ENCODE results near the gene MAPK6. TPM values are rescaled to one million over a fixed set of nuclear protein-coding genes. Genes with fewer than 3 reads are reported as not detected.
A peak's percentile ranks its signal among the peaks of the same experiment; 100 is the strongest.

MAPK6 gene
- total and polyA plus RNA-seq, 9 of the 15 experiments (the other 6 are each of a cell fraction or from before 2014, with no cell fraction given), result 28.5 to 97.1 (median 74.0) TPM

DNA sequence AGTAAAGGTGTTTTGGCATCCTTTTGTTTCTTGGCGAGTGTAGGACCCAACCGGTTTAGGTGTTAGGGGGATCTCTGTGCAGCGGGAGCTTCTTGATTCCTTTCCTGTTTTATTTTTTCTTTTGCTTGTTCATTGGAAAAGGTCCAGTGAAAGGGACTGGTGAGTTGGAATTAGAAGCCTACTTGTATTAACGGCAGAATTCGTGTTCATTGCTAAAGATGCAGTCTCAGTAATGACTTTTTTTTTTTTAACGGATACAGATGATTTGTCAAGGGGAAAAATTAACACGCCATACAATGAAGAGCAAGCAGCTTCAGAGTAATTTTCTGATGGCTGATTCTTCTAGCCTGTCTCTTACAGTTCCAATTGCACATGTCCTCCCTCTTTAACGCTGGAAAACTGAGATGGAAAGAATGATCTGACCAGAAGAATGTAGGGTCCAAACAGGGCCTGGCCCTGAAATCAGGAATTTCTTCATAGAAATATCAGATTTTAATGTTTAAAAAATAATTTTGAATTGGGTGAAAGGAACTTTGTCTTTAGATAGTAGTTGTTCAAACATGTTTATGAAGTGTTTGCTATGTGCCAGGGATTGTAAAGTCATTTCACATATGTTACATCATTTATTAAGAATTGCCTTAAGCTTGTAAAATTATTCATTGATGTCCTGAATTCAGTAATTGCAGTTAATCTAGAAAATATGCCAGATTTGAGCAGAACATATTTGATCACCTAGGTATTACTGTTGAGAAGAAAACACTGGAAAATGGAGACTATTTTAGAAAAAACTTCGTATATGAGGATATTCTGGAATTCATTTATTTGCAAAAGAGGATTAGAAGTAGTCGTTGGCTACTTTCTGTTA lies 1.4 kb downstream of the MAPK6 start (continued):
- TF ChIP-seq, protein P1, sequence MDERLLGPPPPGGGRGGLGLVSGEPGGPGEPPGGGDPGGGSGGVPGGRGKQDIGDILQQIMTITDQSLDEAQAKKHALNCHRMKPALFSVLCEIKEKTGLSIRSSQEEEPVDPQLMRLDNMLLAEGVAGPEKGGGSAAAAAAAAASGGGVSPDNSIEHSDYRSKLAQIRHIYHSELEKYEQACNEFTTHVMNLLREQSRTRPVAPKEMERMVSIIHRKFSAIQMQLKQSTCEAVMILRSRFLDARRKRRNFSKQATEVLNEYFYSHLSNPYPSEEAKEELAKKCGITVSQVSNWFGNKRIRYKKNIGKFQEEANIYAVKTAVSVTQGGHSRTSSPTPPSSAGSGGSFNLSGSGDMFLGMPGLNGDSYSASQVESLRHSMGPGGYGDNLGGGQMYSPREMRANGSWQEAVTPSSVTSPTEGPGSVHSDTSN (CRISPR knock-in tag; IDR thresholded peaks at IDR 0.05; ENCODE audit: low read depth), result no peak
- TF ChIP-seq, protein P1 (tag; conservative IDR thresholded peaks at IDR 0.05; ENCODE audit: low read depth), result 0 out of 2 replicates have a peak, but pooled peaks have one; percentile 6
- TF ChIP-seq NR1H2 (CRISPR knock-in tag; IDR thresholded peaks at IDR 0.05) (no peak), PRPF4 (IDR thresholded peaks at IDR 0.05; ENCODE audit: insufficient read depth, low read depth, low read length, poor library complexity, severe bottlenecking) (no peak), ZNF699 (CRISPR knock-in tag; IDR thresholded peaks at IDR 0.05; ENCODE audit: insufficient replicate concordance) (no peak), PCBP2 (IDR thresholded peaks at IDR 0.05; ENCODE audit: low read depth, low read length, poor library complexity, severe bottlenecking) (no peak), ZNF561 (CRISPR knock-in tag; conservative IDR thresholded peaks at IDR 0.05) (no peak), SAP30 (IDR thresholded peaks at IDR 0.05; ENCODE audit: borderline replicate concordance, insufficient read depth, low read depth, low read length, poor library complexity, severe bottlenecking) (no peak), HDAC6 (IDR thresholded peaks at IDR 0.05; ENCODE audit: low read depth, low read length) (no peak), CEBPG (CRISPR knock-in tag; IDR thresholded peaks at IDR 0.05) (no peak), CEBPG (tag; conservative IDR thresholded peaks at IDR 0.05 in 1 of 2, IDR thresholded peaks at IDR 0.05 in 1 of 2) (peak in 1 of 2 experiments; percentile 76; a peak in 2 of 4 replicates), NEUROD1 (IDR thresholded peaks at IDR 0.05; ENCODE audit: borderline replicate concordance, low read depth, low read length, partially characterized antibody) (no peak), SP1 (CRISPR knock-in tag; IDR thresholded peaks at IDR 0.05) (peak; percentile 31; the same call in 1 of the 2 replicates), PHF8 (IDR thresholded peaks at IDR 0.05; ENCODE audit: borderline replicate concordance, low read length) (no peak)
- TF ChIP-seq, protein P2, sequence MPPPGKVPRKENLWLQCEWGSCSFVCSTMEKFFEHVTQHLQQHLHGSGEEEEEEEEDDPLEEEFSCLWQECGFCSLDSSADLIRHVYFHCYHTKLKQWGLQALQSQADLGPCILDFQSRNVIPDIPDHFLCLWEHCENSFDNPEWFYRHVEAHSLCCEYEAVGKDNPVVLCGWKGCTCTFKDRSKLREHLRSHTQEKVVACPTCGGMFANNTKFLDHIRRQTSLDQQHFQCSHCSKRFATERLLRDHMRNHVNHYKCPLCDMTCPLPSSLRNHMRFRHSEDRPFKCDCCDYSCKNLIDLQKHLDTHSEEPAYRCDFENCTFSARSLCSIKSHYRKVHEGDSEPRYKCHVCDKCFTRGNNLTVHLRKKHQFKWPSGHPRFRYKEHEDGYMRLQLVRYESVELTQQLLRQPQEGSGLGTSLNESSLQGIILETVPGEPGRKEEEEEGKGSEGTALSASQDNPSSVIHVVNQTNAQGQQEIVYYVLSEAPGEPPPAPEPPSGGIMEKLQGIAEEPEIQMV (tag; conservative IDR thresholded peaks at IDR 0.05; ENCODE audit: low read depth), result 0 out of 2 replicates have a peak, but pooled peaks have one; percentile 24
- TF ChIP-seq, protein P3, sequence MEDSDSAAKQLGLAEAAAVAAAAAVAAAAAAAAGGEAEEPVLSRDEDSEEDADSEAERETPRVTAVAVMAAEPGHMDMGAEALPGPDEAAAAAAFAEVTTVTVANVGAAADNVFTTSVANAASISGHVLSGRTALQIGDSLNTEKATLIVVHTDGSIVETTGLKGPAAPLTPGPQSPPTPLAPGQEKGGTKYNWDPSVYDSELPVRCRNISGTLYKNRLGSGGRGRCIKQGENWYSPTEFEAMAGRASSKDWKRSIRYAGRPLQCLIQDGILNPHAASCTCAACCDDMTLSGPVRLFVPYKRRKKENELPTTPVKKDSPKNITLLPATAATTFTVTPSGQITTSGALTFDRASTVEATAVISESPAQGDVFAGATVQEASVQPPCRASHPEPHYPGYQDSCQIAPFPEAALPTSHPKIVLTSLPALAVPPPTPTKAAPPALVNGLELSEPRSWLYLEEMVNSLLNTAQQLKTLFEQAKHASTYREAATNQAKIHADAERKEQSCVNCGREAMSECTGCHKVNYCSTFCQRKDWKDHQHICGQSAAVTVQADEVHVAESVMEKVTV (CRISPR knock-in tag; IDR thresholded peaks at IDR 0.05), result peak; percentile 13; the same call in 1 of the 2 replicates

Data from K562 (cell line).